ENCODE data around the gene PTPRK.
A peak's percentile ranks its signal among the peaks of the same experiment; 100 is the strongest.

The PTPRK gene

GRCh38 chr6:128284128-128284527 is 236.3 kb downstream of the PTPRK start:
- no peak for DNase-seq (ENCODE audit: low read depth, low spot score)

GRCh38 chr6:128282961-128283360 is 237.4 kb downstream of the PTPRK start:
- peak; percentile 17 for DNase-seq (ENCODE audit: low read depth, low spot score)

DNA sequence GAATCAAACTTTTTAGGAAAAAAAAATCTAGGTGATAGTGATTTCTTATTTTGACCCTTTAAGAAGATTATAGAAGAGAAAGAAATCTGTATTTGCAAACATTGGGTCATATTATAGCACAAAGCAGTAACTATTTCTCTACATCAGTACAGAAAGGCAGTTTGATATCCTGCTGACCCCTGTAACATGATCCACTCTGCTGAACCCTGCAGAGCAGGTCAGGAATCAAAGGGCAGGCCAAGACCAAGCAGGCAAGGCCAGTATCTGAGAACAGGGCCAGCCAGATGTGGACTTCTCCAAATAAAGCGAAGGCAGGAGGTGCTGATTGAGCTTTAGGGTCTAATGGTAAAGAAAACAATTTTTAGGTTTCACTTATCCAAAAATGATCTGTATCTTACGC is 239.4 kb downstream of the PTPRK start:
- DNase-seq (ENCODE audit: low read depth, low spot score), result peak; percentile 46

DNA sequence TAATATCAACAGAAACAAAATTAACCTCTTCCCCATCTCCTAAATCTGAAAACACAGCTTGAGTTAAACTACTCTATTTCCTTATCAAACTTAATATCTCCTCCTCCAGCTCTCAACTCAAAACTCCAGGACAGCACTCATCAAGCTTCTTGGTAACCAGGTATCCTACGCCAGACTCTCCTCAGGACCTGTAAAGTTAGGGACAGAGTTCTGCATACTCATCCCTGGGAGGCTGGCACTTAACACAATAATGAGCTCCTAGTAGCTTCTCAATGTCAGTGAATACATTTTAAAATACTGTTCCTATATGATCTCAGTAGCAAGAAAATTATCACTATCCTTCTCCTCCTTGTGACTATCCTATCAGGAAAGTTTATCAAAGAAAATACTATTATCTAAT is 240.3 kb downstream of the PTPRK start:
- no peak for DNase-seq (ENCODE audit: low read depth, low spot score)

- no peak for DNase-seq (ENCODE audit: low read depth, low spot score)
Observed at GRCh38 chr6:128278836-128279235, 241.6 kb downstream of the PTPRK start.

DNA sequence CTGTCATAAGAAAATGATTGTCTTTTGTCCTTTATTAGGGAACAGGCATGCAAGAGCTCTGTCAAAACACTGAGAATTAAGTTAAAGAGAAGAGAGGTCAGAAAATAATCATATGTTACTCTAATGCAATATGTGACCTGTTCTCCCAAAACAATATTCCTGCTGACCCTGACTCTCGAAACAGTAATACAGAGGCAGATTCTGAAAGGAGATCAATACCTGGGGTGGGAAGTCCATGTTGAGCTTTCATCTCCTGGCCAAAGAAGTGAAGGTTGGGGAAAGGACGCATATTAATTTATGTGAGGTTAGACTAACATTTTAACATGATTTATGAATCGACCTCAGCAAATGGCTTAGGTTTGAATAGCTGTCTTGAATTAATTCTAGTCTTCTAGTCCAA is 243.0 kb downstream of the PTPRK start:
- DNase-seq (ENCODE audit: low read depth, low spot score), result no peak

GRCh38 chr6:128276311-128276710 is 244.1 kb downstream of the PTPRK start:
- DNase-seq (ENCODE audit: low read depth, low spot score), result no peak

DNA sequence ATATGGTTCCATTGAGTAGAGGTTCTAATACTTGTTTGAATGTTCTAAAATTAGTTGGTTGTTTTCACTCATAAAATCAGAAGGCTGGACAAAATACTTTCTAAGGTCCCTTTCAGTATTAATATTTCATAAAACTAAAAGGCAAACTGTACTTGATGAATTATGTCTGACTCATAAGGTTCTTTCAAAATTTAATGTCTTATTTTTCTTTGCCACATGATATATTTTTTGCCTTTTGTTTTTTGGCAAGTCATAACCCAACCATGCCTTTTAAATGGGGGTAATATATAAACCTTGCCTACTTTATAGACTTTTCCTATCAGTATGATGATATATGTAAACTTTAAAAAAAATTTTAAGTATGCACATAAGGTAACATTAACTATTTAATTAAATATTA is 244.7 kb downstream of the PTPRK start:
- DNase-seq (ENCODE audit: low read depth, low spot score), result no peak

DNA sequence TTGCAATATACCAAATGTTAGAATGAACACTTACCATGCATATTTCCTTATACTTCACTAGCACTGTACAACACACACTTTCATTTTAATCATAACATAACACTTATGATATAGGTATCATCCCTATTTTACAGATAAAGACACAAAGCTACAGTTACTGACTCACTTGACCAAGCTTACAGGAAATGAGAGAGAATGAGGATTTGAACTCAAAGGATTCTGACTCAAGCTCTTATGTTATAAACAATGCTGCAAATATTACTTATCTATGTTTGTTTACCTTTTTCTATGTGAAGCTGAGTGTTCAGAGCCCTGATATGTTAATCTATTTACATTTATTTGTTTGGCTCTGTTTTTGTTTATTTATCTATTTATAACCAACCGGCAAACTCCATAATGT is 245.4 kb downstream of the PTPRK start:
- DNase-seq (ENCODE audit: low read depth, low spot score), result no peak

GRCh38 chr6:128271527-128271926 is 248.9 kb downstream of the PTPRK start:
- no peak for DNase-seq (ENCODE audit: low read depth, low spot score)

GRCh38 chr6:128271011-128271410 is 249.4 kb downstream of the PTPRK start:
- no peak for DNase-seq (ENCODE audit: low read depth, low spot score)

- no peak for DNase-seq (ENCODE audit: low read depth, low spot score)
Observed at GRCh38 chr6:128266946-128267345, 253.5 kb downstream of the PTPRK start.

GRCh38 chr6:128265706-128266105 is 254.7 kb downstream of the PTPRK start:
- DNase-seq (ENCODE audit: low read depth, low spot score), result no peak

DNA sequence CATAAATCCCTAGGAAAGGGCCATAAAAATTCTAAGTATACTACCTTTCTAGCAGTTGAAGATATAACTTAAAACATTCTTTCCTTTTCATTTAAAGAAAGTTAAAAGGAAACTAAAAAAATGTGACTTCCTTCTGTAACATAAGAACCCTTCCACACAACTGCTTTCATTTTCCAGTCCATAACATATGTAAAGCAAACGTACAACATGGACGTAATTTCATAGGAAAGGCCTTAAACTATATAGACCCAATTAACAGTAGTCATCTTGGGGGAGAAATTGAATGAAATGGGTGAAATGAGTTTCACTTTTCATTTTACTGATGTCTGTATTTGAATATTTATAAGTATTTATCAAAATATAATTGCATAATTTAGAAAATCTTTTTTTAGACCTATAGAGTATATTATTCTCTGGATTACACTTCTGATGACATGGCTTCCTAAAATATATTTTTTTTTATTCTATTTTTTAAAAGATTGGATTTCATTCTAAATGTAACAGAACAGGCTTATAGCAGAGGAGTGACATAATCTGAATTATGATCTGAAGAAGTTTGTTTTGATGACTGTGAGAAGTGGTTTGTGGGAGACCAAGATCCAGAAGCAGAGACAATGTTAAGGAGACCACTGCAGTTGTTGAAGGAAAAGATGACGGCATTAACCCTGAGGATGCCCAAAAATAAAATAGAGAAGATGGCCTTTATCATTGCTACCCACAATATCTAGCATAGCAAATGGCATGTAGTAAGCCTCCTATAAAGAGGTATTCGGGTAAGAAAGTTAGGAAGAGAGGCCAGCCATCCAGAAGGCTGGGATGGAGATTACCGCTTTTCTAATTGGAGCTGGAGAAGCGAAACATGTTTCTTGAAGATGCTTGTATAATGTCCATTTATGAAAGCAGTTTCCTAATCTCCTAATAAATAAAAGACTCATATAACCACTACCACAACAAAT is 260.4 kb downstream of the PTPRK start:
- DNase-seq (ENCODE audit: low read depth, low spot score), result no peak

DNA sequence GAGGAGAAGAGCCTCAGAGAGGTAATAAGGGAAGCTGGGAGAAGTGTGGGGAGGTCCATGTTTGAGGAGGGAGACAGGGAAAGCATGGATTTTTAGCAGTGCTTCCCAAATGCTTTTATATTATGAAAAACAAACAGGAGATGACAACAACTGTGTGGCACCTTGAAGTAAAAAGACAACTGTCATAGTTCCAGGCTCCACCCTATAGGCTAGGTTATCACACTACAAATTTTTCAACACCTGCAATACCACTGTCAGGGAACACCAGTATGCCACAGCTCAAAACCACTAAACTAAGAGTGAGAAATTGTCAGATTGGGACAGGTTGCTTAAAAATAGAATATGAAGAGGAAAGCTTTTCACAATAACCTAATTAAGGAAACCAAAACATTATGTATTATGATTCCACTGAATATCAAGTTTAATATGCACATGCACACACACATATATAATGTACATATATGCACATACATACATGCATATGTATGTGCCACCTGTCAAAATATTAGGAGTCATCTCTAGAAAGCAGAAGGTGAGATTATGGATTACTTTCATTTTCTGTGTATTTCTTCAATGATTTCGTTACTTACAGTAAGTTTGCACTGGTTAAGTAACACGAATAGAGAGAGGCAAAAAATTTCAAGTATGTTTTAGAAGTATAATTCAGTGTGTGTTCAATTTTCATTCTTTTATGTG is 261.2 kb downstream of the PTPRK start:
- DNase-seq (ENCODE audit: low read depth, low spot score), result no peak

- no peak for DNase-seq (ENCODE audit: low read depth, low spot score)
Observed at GRCh38 chr6:128256095-128256494, 264.3 kb downstream of the PTPRK start.

- no peak for DNase-seq (ENCODE audit: low read depth, low spot score)
Observed at GRCh38 chr6:128252341-128253176, 267.8 kb downstream of the PTPRK start.

DNA sequence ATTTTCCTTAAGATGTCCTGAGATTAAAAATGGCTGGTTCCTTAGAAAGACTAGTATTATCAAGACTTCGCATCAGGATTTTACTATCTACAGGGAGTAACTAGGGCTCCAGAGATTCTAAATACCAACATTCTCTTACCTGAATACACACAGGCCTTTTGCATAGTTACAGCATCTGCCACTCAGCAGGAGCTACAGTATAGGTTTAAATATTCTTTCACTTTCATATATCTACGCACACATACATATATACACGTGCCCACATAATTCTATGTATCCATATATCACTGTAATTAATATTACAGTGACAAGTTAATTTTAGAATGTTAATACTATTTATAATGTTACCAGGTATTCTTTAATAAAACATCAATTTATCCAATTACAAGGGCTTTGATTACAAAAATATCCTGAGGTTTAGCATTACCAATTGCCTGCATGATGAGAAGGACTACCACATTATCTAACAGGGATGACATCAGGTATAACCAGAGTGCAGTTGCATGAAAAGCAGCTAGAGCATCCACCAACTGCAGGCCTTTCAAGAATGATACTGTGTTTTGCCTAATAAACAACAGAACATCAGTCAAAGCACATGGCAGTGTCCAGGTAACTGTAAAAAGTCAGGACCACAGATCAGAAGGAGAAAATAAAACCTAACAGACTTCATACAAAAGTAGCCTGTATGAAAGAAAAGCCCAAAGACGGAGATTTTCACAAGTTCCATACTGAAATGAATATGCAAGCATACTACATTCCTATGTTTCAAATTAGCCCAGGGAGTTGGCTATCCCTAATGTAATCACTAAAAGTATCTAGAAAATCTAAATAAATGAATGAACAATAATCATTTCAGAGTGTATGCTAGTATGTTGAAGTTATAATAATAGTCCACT is 268.7 kb downstream of the PTPRK start:
- DNase-seq (ENCODE audit: low read depth, low spot score), result no peak

- DNase-seq (ENCODE audit: low read depth, low spot score), result no peak
Observed at GRCh38 chr6:128250370-128251070, 269.9 kb downstream of the PTPRK start.

DNA sequence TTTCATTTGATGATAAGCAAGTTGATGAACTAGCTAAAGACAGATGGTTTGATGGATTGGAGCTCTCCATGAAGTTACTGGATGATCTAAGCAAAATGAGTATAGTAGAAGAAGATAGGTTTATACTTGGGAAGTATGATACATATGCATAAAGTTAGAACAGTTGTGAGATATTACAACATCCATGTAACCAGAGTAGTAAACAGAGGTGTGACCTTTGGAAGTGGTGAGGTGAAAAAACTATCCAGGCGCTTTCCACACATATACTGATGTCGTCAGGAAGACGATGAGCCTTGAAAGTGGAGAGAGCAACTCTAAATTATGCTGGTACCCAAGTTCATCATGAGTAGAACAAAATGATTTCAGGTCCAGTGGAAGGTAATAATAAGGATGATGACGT is 271.0 kb downstream of the PTPRK start:
- no peak for DNase-seq (ENCODE audit: low read depth, low spot score)
